HCT116 (cell line): ENCODE data around the gene MMP17. TPM values are rescaled to one million over a fixed set of nuclear protein-coding genes. Genes with fewer than 3 reads are reported as not detected.

Experiments
- ATAC-seq: fragments of 200-7000 bp; cut with Tn5 transposase; 2 replicates; pipeline ENCODE4 v1.9.1; 2020; ENCODE audit warnings: mild to moderate bottlenecking, moderate library complexity
- BruUV-seq: library from RNA; stranded (reverse); fragments of 400-500 nt; replicated peaks from 2 replicates; lab custom pipeline; 2021; lab: Mats Ljungman, UMichigan
- CTCF ChIA-PET: fragments of 300-600 bp; sonication (Branson Sonifier 250); formaldehyde crosslinking; loops from one replicate; lab custom pipeline; 2021; ENCODE audit warnings: antibody characterized with exemption; lab: Charles Lee
- POLR2A ChIA-PET: fragments of 300-600, 350-600 bp; sonication (Branson Sonifier 250); formaldehyde crosslinking; loops from one replicate; lab custom pipeline; 2021; ENCODE audit warnings: antibody characterized with exemption; lab: Charles Lee
- RAD21 ChIA-PET, 2 experiments: fragments of 300-600 bp; sonication (Branson Sonifier 250); formaldehyde crosslinking; loops; one replicate each; lab custom pipeline; 2023; ENCODE audit warnings: low total read pairs in 2 of 2; ENCODE audit not compliant: uncharacterized antibody in 2 of 2, unreplicated experiment in 2 of 2, low non-redundant PET in 1 of 2; lab: Charles Lee
- DNase-seq: peaks from one replicate; pipeline ENCODE4 v3.0.0-alpha.2; 2010; ENCODE audit warnings: low read depth, low spot score
- H2AFZ ChIP-seq: fragments of 200-600 bp; shearing (Covaris generic), sonication (generic); 2 replicates; pipeline ENCODE4 v1.6.1; 2017; ENCODE audit warnings: low read depth, mixed run types, mixed read lengths, antibody characterized with exemption, low read length; ENCODE audit not compliant: poor library complexity, severe bottlenecking
- H3K27ac ChIP-seq: 2 replicates; pipeline ENCODE4 v1.5.1; 2012; ENCODE audit warnings: low read depth, low read length
- H3K27me3 ChIP-seq: fragments of 200-600 bp; sonication (generic); 2 replicates; pipeline ENCODE4 v1.6.1; 2016; ENCODE audit warnings: mixed run types, low read length, mixed read lengths; ENCODE audit not compliant: insufficient read depth
- H3K36me3 ChIP-seq, 2 experiments: fragments of 200-500 bp in 1 of 2; fragments of 200-600 bp in 1 of 2; sonication (Bioruptor generic) in 1 of 2; sonication (generic) in 1 of 2; 2 replicates each; pipeline versions ENCODE4 v1.5.1 to v1.6.1; 2014 to 2016; ENCODE audit warnings: low read length in 2 of 2, inconsistent platforms in 1 of 2, mixed read lengths in 1 of 2, mixed run types in 1 of 2; ENCODE audit not compliant: insufficient read depth in 2 of 2, control insufficient read depth in 1 of 2
- H3K4me1 ChIP-seq, 2 experiments: fragments of 200-600 bp in 1 of 2; sonication (generic) in 1 of 2; 2 replicates each; pipeline versions ENCODE4 v1.5.1 to v1.6.1; 2012 to 2017; ENCODE audit warnings: low read length in 2 of 2, inconsistent platforms in 1 of 2, mild to moderate bottlenecking in 1 of 2, mixed read lengths in 1 of 2, mixed run types in 1 of 2, moderate library complexity in 1 of 2; ENCODE audit not compliant: insufficient read depth in 2 of 2, control insufficient read depth in 1 of 2
- H3K4me2 ChIP-seq: fragments of 200-600 bp; sonication (generic); 2 replicates; pipeline ENCODE4 v1.6.1; 2017; ENCODE audit warnings: mixed run types, low read length, mixed read lengths
- H3K4me3 ChIP-seq, 2 experiments: fragments of 200-600 bp in 1 of 2; sonication (generic) in 1 of 2; replicated peaks in 1 of 2; 2 replicates each; pipeline ENCODE4 v1.5.1; 2011 to 2016; ENCODE audit warnings: low read length in 2 of 2, control low read depth in 1 of 2, low read depth in 1 of 2, mild to moderate bottlenecking in 1 of 2, mixed read lengths in 1 of 2, mixed run types in 1 of 2
- H3K79me2 ChIP-seq: fragments of 200-600 bp; sonication (generic); 2 replicates; pipeline ENCODE4 v1.6.1; 2017; ENCODE audit warnings: mild to moderate bottlenecking, mixed run types, low read length, moderate library complexity, mixed read lengths; ENCODE audit not compliant: insufficient read depth
- H3K9ac ChIP-seq: fragments of 200-600 bp; sonication (generic); 2 replicates; pipeline ENCODE4 v1.6.1; 2016; ENCODE audit warnings: low read length, mixed read lengths
- H3K9me2 ChIP-seq: fragments of 200-600 bp; sonication (generic), shearing (Covaris generic); 2 replicates; pipeline ENCODE4 v1.6.1; 2017; ENCODE audit warnings: mixed run types, mild to moderate bottlenecking, moderate library complexity; ENCODE audit not compliant: insufficient read depth
- H3K9me3 ChIP-seq, 2 experiments: fragments of 200-500 bp in 1 of 2; fragments of 200-600 bp in 1 of 2; sonication (Bioruptor generic) in 1 of 2; sonication (generic) in 1 of 2; 2 replicates each; pipeline ENCODE4 v1.6.1; 2014 to 2017; ENCODE audit warnings: low read length in 2 of 2, mixed read lengths in 2 of 2, inconsistent platforms in 1 of 2, low read depth in 1 of 2, mild to moderate bottlenecking in 1 of 2, mixed run types in 1 of 2, moderate library complexity in 1 of 2; ENCODE audit not compliant: control insufficient read depth in 1 of 2, insufficient read depth in 1 of 2
- H4K20me1 ChIP-seq: fragments of 200-600 bp; sonication (generic), shearing (Covaris generic); 2 replicates; pipeline ENCODE4 v1.6.1; 2017; ENCODE audit warnings: mixed run types, mild to moderate bottlenecking, moderate library complexity; ENCODE audit not compliant: insufficient read depth
- CEBPB ChIP-seq: IDR thresholded peaks from 2 replicates; pipeline ENCODE4 v1.6.1; 2012; ENCODE audit warnings: low read depth
- CTCF ChIP-seq, 3 experiments: fragments of 200-600 bp in 1 of 3; sonication (generic) in 1 of 3; IDR thresholded peaks in 2 of 3; conservative IDR thresholded peaks in 1 of 3; 2 replicates each; pipeline ENCODE4 v1.5.1; 2012 to 2017; ENCODE audit warnings: low read depth in 2 of 3, low read length in 2 of 3, antibody characterized with exemption in 1 of 3, borderline replicate concordance in 1 of 3, control low read depth in 1 of 3, mild to moderate bottlenecking in 1 of 3, mixed read lengths in 1 of 3, mixed run types in 1 of 3, moderate library complexity in 1 of 3; ENCODE audit not compliant: insufficient read depth in 1 of 3
- EGR1 ChIP-seq: IDR thresholded peaks from 2 replicates; pipeline ENCODE4 v1.6.1; 2012; ENCODE audit warnings: low read depth
- EZH2 ChIP-seq: fragments of 200-600 bp; sonication (generic); IDR thresholded peaks from 2 replicates; pipeline ENCODE4 v1.6.1; 2017; ENCODE audit warnings: antibody characterized with exemption, mixed run types
- EZH2phosphoT487 ChIP-seq: fragments of 200-600 bp; IDR thresholded peaks from 2 replicates; pipeline ENCODE4 v1.6.1; 2018; ENCODE audit warnings: antibody characterized with exemption, borderline replicate concordance
- MAX ChIP-seq: IDR thresholded peaks from 2 replicates; pipeline ENCODE4 v1.6.1; 2012
- POLR2AphosphoS5 ChIP-seq: IDR thresholded peaks from 2 replicates; pipeline ENCODE4 v1.6.1; 2011; ENCODE audit warnings: mild to moderate bottlenecking, low read depth, low read length, moderate library complexity
- RAD21 ChIP-seq: IDR thresholded peaks from 2 replicates; pipeline ENCODE4 v1.6.1; 2012; ENCODE audit warnings: low read depth, mild to moderate bottlenecking
- REST ChIP-seq: IDR thresholded peaks from 2 replicates; pipeline ENCODE4 v1.6.1; 2012; ENCODE audit warnings: low read depth
- SP1 ChIP-seq: IDR thresholded peaks from 2 replicates; pipeline ENCODE4 v1.6.1; 2012; ENCODE audit warnings: low read depth
- TCF7L2 ChIP-seq: IDR thresholded peaks from 2 replicates; pipeline ENCODE4 v1.7.0; 2011; ENCODE audit warnings: borderline replicate concordance, inconsistent platforms; ENCODE audit not compliant: insufficient read depth, insufficient read length; ENCODE audit errors: extremely low read depth
- YY1 ChIP-seq: IDR thresholded peaks from 2 replicates; pipeline ENCODE4 v1.6.1; 2011; ENCODE audit warnings: low read length, low read depth, moderate library complexity, mild to moderate bottlenecking; ENCODE audit not compliant: insufficient replicate concordance; ENCODE audit errors: extremely low read depth
- ZFX ChIP-seq: fragments of 450-650 bp; IDR thresholded peaks from 2 replicates; pipeline ENCODE4 v1.6.1; 2017
- ZNF274 ChIP-seq: fragments of 200-500 bp; sonication (Bioruptor generic); IDR thresholded peaks from 2 replicates; pipeline ENCODE4 v1.6.1; 2014; ENCODE audit warnings: mild to moderate bottlenecking, low read depth, low read length, inconsistent platforms
- intact Hi-C: fragments of 100-400 bp; cut with micrococcal nuclease; formaldehyde crosslinking; loops from 2 replicates; pipeline ENCODE4 v1.10.0; 2022
- total RNA-seq: library from RNA; stranded (reverse); gene quantifications from one replicate; pipeline ENCODE4 v1.2.1, GENCODE V29; 2021; ENCODE audit not compliant: unreplicated experiment

Gene MMP17
- total RNA-seq, 1 experiment from 2014 or later: 14.3 TPM

- Histone ChIP-seq H4K20me1 (no peaks in the 10 kb centered on the region), H3K4me2 (no peak overlapping the region), H3K9me2 (no peaks in the 10 kb centered on the region), H3K9ac (no peak overlapping the region), H3K27me3 (no peaks in the 10 kb centered on the region), H3K27ac (no peak overlapping the region), H2AFZ (no peak overlapping the region), H3K4me3 (no peak overlapping the region), H3K9me3 (no peaks in the 10 kb centered on the region), H3K79me2 (no peaks in the 10 kb centered on the region), H3K36me3 (peaks cover 8 to 30% of the 10 kb centered on the region in 2 experiments; a peak in 3 of 4 replicates), H3K4me1 (no peaks in the 10 kb centered on the region; a peak in 1 of 4 replicates)
- ChIA-PET CTCF (no interaction called here), RAD21 (no interaction called here), POLR2A (no interaction called here)
- ATAC-seq: no peak
- BruUV-seq: no TSS peak
- intact Hi-C loops: no loop called here
- no peak for DNase-seq
- TF ChIP-seq YY1: no peak
- no peak for TF ChIP-seq EGR1
- no peak for TF ChIP-seq MAX
- TF ChIP-seq EZH2: no peak
- no peak for TF ChIP-seq CEBPB
- no peak for TF ChIP-seq CTCF (IDR thresholded peaks at IDR 0.05 in 2 of 3, conservative IDR thresholded peaks at IDR 0.05 in 1 of 3; ENCODE audit: borderline replicate concordance in 1 of 3, insufficient read depth in 1 of 3, low read depth in 2 of 3, low read length in 2 of 3)
- TF ChIP-seq TCF7L2: no peak
- no peak for TF ChIP-seq POLR2AphosphoS5
- no peak for TF ChIP-seq EZH2phosphoT487
- TF ChIP-seq SP1: no peak
- TF ChIP-seq RAD21: no peak
- no peak for TF ChIP-seq REST
- TF ChIP-seq ZNF274: no peak
- TF ChIP-seq ZFX: no peak
Observed at GRCh38 chr12:131794573-131794972, 33.6 kb upstream of the MMP17 start.
